ENCODE results near the gene GLYAT.
"Not testable (repeated sequence)": the region's sequence is repeated elsewhere in the genome, so short reads cannot be mapped to it uniquely, and the experiment has no call there.

GLYAT gene

GRCh38 chr11:58739725-58740430 is 8.1 kb upstream of the GLYAT start:
- no peak for DNase-seq (ENCODE audit: low spot score in 2 of 2)
- Mint-ChIP-seq H3K27ac (ENCODE audit: low read depth) (no peak overlapping the region), H3K4me1 (no peaks in the 10 kb centered on the region), H3K36me3 (ENCODE audit: insufficient read depth) (no peaks in the 10 kb centered on the region), H3K9me3 (no peaks in the 10 kb centered on the region), H3K4me3 (no peak overlapping the region), H3K27me3 (peaks cover 42% of the 10 kb centered on the region)
- no peak for ATAC-seq (replicated peaks; ENCODE audit: extremely low read depth, poor library complexity, severe bottlenecking)

GRCh38 chr11:58734681-58735490 is 3.1 kb upstream of the GLYAT start:
- DNase-seq (ENCODE audit: low spot score in 2 of 2): no peak
- Mint-ChIP-seq H3K27me3 (peaks cover 32% of the 10 kb centered on the region), H3K4me1 (no peaks in the 10 kb centered on the region), H3K36me3 (ENCODE audit: insufficient read depth) (no peaks in the 10 kb centered on the region), H3K9me3 (no peaks in the 10 kb centered on the region), H3K4me3 (no peak overlapping the region), H3K27ac (ENCODE audit: low read depth) (no peak overlapping the region)
- ATAC-seq (replicated peaks; ENCODE audit: extremely low read depth, poor library complexity, severe bottlenecking): no peak

- DNase-seq (ENCODE audit: low spot score in 2 of 2) (no peak), ATAC-seq (replicated peaks; ENCODE audit: extremely low read depth, poor library complexity, severe bottlenecking) (no peak)
- Mint-ChIP-seq H3K27ac (ENCODE audit: low read depth) (no peak overlapping the region), H3K36me3 (ENCODE audit: insufficient read depth) (no peaks in the 10 kb centered on the region), H3K9me3 (no peaks in the 10 kb centered on the region), H3K4me3 (no peak overlapping the region), H3K4me1 (peaks cover 12% of the 10 kb centered on the region), H3K27me3 (peaks cover 19% of the 10 kb centered on the region)
Observed at GRCh38 chr11:58730507-58731089, 1.1 kb downstream of the GLYAT start.

- Mint-ChIP-seq H3K4me3 (no peak overlapping the region), H3K36me3 (ENCODE audit: insufficient read depth) (no peaks in the 10 kb centered on the region), H3K27ac (ENCODE audit: low read depth) (no peak overlapping the region), H3K27me3 (peaks cover 9% of the 10 kb centered on the region), H3K4me1 (peaks cover 12% of the 10 kb centered on the region), H3K9me3 (no peaks in the 10 kb centered on the region)
- ATAC-seq (replicated peaks; ENCODE audit: extremely low read depth, poor library complexity, severe bottlenecking) (no peak), DNase-seq (ENCODE audit: low spot score in 2 of 2) (no peak)
Observed at GRCh38 chr11:58727415-58727797, 4.3 kb downstream of the GLYAT start.

- H3K27ac Mint-ChIP-seq (ENCODE audit: low read depth): no peak overlapping the region
- no peak overlapping the region for H3K4me3 Mint-ChIP-seq
- H3K4me1 Mint-ChIP-seq: peaks cover 12% of the 10 kb centered on the region
- DNase-seq (ENCODE audit: low spot score in 2 of 2) (no peak), ATAC-seq (replicated peaks; ENCODE audit: extremely low read depth, poor library complexity, severe bottlenecking) (no peak)
- H3K9me3 Mint-ChIP-seq: no peaks in the 10 kb centered on the region
- H3K27me3 Mint-ChIP-seq: peaks cover 9% of the 10 kb centered on the region
- H3K36me3 Mint-ChIP-seq (ENCODE audit: insufficient read depth): no peaks in the 10 kb centered on the region
Observed at GRCh38 chr11:58726737-58727414, 4.9 kb downstream of the GLYAT start.

- no peak overlapping the region for H3K27ac Mint-ChIP-seq (ENCODE audit: low read depth)
Observed at GRCh38 chr11:58719406-58720117, 12.2 kb downstream of the GLYAT start.

GRCh38 chr11:58712531-58712930 is 19.2 kb downstream of the GLYAT start:
- DNase-seq (ENCODE audit: low spot score in 2 of 2) (no peak), ATAC-seq (replicated peaks; ENCODE audit: extremely low read depth, poor library complexity, severe bottlenecking) (no peak)
- Mint-ChIP-seq H3K27me3 (peaks cover 18% of the 10 kb centered on the region), H3K27ac (ENCODE audit: low read depth) (no peak overlapping the region), H3K4me3 (no peak overlapping the region), H3K9me3 (no peaks in the 10 kb centered on the region), H3K36me3 (ENCODE audit: insufficient read depth) (no peaks in the 10 kb centered on the region), H3K4me1 (no peaks in the 10 kb centered on the region)

More at GRCh38 chr11:58719406-58720117, 12.2 kb downstream of the GLYAT start:
- no peaks in the 10 kb centered on the region for H3K36me3 Mint-ChIP-seq (ENCODE audit: insufficient read depth)
- peaks cover 14% of the 10 kb centered on the region for H3K27me3 Mint-ChIP-seq
- H3K4me3 Mint-ChIP-seq: no peak overlapping the region
- ATAC-seq (replicated peaks; ENCODE audit: extremely low read depth, poor library complexity, severe bottlenecking): no peak
- no peaks in the 10 kb centered on the region for H3K4me1 Mint-ChIP-seq
- no peak for DNase-seq (ENCODE audit: low spot score in 2 of 2)
- H3K9me3 Mint-ChIP-seq: no peaks in the 10 kb centered on the region

GRCh38 chr11:58711832-58712231 is 19.9 kb downstream of the GLYAT start:
- ATAC-seq (replicated peaks; ENCODE audit: extremely low read depth, poor library complexity, severe bottlenecking): no peak
- H3K9me3 Mint-ChIP-seq: peaks cover 4% of the 10 kb centered on the region
- H3K36me3 Mint-ChIP-seq (ENCODE audit: insufficient read depth): no peaks in the 10 kb centered on the region
- no peak overlapping the region for H3K27ac Mint-ChIP-seq (ENCODE audit: low read depth)
- no peak overlapping the region for H3K4me3 Mint-ChIP-seq
- H3K27me3 Mint-ChIP-seq: peaks cover 21% of the 10 kb centered on the region
- no peak for DNase-seq (ENCODE audit: low spot score in 2 of 2)
- H3K4me1 Mint-ChIP-seq: no peaks in the 10 kb centered on the region

- peaks cover 42% of the 10 kb centered on the region for H3K27me3 Mint-ChIP-seq
- H3K4me1 Mint-ChIP-seq: no peaks in the 10 kb centered on the region
- H3K9me3 Mint-ChIP-seq: peaks cover 17% of the 10 kb centered on the region
- no peak overlapping the region for H3K27ac Mint-ChIP-seq (ENCODE audit: low read depth)
- no peak for ATAC-seq (replicated peaks; ENCODE audit: extremely low read depth, poor library complexity, severe bottlenecking)
- DNase-seq (ENCODE audit: low spot score in 2 of 2): no peak
- no peaks in the 10 kb centered on the region for H3K36me3 Mint-ChIP-seq (ENCODE audit: insufficient read depth)
- no peak overlapping the region for H3K4me3 Mint-ChIP-seq
Observed at GRCh38 chr11:58707767-58708166, 24.0 kb downstream of the GLYAT start.

- not testable (repeated sequence) for H3K4me1 Mint-ChIP-seq; H3K9me3 Mint-ChIP-seq; H3K36me3 Mint-ChIP-seq (ENCODE audit: insufficient read depth); H3K4me3 Mint-ChIP-seq; ATAC-seq (replicated peaks; ENCODE audit: extremely low read depth, poor library complexity, severe bottlenecking); H3K27ac Mint-ChIP-seq (ENCODE audit: low read depth); DNase-seq (ENCODE audit: low spot score in 2 of 2)
- peaks cover 37% of the 10 kb centered on the region for H3K27me3 Mint-ChIP-seq
Observed at GRCh38 chr11:58696825-58697224, 34.9 kb downstream of the GLYAT start.

- no peak overlapping the region for H3K27ac Mint-ChIP-seq (ENCODE audit: low read depth)
- no peaks in the 10 kb centered on the region for H3K36me3 Mint-ChIP-seq (ENCODE audit: insufficient read depth)
- peaks cover 13% of the 10 kb centered on the region for H3K27me3 Mint-ChIP-seq
- no peaks in the 10 kb centered on the region for H3K9me3 Mint-ChIP-seq
- no peaks in the 10 kb centered on the region for H3K4me1 Mint-ChIP-seq
- no peak for ATAC-seq (replicated peaks; ENCODE audit: extremely low read depth, poor library complexity, severe bottlenecking)
- DNase-seq (ENCODE audit: low spot score in 2 of 2): no peak
- no peak overlapping the region for H3K4me3 Mint-ChIP-seq
Observed at GRCh38 chr11:58693026-58693425, 38.7 kb downstream of the GLYAT start.

- H3K36me3 Mint-ChIP-seq (ENCODE audit: insufficient read depth): no peaks in the 10 kb centered on the region
- H3K27me3 Mint-ChIP-seq: peaks cover 20% of the 10 kb centered on the region
- no peak overlapping the region for H3K27ac Mint-ChIP-seq (ENCODE audit: low read depth)
- ATAC-seq (replicated peaks; ENCODE audit: extremely low read depth, poor library complexity, severe bottlenecking) (no peak), DNase-seq (ENCODE audit: low spot score in 2 of 2) (no peak)
- no peaks in the 10 kb centered on the region for H3K9me3 Mint-ChIP-seq
- no peaks in the 10 kb centered on the region for H3K4me1 Mint-ChIP-seq
- H3K4me3 Mint-ChIP-seq: no peak overlapping the region
Observed at GRCh38 chr11:58691675-58692074, 40.1 kb downstream of the GLYAT start.

Data from central memory CD8-positive, alpha-beta T cell (primary cell).